CD1c-positive myeloid dendritic cell (primary cell): ENCODE results near the gene ENTPD6.

Source experiments
- DNase-seq: peaks from one replicate; pipeline ENCODE4 v3.0.0-alpha.2; 2016; ENCODE audit errors: extremely low spot score

The ENTPD6 gene

DNA sequence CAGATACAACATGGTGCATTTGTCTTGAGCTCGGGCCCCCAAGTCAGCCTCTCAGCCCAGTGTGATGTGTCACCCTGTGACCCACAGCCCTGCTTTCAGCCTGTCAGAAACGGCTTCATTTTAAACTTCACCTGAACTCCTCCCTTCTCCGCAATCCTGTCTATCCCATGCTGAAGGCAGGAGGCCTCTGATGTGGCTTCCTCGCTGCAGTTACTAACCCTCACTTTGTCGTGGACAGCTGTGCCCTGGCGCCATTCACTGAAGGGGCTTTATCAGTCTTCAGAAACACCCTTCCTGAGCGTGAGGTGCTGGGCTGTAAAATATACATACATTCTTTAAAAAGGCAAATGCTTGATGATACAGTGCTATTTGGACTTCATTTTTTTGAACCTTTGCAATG is 7.9 kb upstream of the ENTPD6 start:
- DNase-seq = no peak

DNA sequence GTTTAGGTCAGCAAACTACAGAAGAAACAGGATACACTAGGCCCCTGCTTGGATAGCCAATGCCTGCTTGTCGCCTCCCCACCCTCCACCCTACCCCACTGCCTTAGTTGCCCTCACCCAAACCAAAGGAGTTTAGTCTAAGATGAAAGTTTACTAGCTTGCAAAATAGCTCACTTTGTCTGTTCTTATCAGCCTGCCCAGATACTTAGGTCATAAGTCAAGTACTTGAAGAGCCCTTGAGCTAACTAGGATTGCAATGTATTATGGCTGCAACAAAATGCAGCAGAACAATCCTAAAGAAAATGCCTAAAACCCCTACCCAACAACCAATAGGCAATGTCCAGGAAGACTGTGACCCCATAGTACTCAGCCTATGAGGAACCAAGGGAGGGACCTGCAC is 7.3 kb upstream of the ENTPD6 start:
- no peak for DNase-seq

DNA sequence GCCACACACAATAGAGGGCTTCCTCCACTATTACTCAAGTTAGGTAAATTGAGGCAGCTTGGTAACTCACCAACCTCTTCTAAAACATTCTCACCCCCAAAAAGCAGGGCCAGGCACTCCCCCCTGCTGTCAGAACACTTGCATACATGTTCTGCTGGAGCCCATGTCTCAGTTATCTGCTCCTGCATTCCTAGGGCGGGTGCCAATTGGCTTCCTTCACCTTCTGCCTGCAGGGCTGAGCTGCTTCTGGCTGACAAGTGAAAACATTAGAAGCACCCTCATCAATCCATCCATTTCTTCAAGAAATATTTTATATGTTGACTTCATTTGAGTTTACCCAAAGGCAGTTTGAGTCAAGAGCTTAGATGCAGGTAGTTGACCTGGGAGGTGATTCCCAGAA is 4.5 kb upstream of the ENTPD6 start:
- DNase-seq = no peak

DNA sequence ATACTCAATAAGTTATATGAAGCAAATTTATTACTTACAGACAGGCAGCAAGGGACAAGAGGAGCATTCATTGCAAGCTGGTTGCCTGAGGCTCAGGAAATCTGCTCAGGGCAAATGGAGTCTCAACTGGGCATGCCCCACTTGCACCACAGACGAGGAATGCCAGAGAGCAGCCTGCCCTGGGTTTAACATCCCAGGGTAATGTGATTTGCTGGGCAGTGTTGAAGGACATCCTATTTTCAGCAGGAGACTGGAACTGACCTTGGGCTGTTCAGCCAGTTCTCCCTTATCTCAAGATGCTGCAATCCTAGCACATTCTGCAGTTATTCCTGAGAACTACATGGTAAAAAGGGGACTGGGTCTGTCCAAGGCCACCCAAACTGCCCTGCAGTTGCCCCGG is 3.8 kb upstream of the ENTPD6 start:
- DNase-seq = no peak

DNA sequence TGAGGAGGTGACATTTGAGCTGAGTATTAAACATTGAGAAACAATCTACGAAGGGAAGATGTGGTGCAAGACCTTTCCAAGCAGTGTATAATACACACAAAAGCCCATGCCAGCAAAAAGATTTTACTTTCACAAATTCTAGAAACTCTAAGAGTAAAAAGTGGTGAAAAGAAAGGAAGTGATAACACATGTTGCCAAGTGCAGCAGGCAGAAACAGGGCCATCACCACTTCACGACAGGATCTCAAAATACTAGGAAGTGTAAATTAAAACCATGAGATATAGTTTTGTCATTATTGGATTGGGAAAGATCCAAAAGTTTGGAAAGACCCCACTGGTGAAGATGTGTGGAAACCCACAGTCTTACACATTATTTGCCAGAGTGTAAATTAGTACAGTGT is 1.7 kb upstream of the ENTPD6 start:
- no peak for DNase-seq

DNA sequence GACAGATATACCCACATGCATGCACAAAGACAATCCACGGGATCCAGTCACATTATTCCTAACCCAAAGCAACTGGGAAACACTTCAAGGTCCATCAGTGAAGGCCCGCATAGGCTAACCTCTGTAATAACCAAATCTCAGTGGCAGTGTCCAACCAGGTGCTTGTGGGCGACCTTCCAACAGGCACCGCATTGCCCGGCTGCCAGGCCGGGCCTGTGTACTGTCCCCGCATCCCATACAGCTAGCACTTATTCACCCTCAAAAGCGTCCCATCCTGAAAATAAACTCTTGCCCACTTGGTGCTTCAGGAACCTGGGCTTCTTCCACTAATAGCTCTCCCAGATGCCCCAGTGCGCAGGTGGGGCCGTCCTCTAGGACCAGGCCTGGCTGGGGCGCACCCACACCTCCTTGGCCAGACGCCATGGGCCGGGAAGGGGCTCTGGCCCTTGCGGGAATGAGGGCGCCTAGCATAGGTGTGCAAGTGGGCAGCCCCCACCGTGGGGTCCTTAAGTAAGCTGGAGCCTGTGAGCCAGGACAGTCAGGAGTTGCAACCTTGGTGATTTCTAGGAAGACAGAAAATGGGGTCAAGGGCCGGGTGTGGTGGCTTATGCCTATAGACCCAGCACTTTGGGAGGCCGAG is 1.1 kb upstream of the ENTPD6 start:
- no peak for DNase-seq

DNA sequence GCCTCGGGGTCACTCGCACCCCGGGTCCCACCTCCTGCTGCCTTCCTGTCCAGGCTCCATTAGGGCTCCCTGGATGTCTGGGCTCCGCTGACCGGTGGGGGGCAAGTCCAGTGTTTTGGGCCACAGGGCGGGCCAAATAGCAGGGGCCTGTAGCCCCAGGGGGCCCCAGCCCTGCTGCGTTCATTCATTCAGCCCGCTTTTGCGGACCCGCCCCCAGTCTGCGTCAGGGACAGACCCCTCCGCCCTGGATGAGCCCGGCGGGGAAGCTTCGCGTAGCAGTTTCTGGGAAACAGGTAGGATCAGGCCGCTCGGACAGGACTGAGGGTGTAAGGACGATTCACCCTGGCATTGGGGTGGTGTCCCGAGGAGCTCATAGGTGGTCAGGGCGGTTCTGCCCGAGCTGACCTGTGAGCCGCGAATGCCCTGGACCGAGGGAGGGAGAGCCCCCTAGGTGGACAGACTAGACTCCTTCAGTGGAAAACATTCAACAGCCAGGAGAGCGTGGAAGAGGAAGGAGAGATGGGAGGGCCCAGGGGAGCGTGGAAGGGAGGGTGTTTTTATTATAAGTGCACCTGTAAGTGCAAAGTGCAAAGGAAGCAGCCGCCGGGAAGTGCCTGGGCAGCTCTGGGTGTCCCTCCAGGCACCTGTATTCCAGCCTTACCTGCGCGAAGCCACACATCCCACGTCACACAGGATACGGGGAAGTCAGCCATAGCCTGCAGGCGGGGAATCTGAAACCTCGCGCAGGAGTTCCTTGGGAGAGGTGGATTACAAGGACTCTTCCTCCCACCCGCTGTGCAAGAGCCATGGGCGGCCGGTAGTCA is 662 bp downstream of the ENTPD6 start:
- DNase-seq = no peak

DNA sequence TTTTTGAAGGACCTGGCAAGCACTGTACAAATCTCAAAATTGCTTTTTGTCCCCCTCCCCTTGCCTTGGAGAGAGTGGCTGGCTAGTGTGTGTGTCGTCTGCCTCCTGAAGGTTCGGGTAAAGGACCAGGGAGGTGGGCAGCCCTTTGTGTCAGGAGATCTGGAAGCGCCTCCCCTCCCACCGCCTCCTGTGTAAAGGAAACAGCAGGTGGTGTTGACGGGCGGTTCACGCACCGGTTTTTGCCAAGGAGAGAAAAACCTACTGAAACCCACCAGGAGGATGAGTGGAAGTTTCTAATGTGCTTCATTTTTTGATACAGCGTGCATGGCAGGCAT is 1.2 kb downstream of the ENTPD6 start:
- DNase-seq = no peak

DNA sequence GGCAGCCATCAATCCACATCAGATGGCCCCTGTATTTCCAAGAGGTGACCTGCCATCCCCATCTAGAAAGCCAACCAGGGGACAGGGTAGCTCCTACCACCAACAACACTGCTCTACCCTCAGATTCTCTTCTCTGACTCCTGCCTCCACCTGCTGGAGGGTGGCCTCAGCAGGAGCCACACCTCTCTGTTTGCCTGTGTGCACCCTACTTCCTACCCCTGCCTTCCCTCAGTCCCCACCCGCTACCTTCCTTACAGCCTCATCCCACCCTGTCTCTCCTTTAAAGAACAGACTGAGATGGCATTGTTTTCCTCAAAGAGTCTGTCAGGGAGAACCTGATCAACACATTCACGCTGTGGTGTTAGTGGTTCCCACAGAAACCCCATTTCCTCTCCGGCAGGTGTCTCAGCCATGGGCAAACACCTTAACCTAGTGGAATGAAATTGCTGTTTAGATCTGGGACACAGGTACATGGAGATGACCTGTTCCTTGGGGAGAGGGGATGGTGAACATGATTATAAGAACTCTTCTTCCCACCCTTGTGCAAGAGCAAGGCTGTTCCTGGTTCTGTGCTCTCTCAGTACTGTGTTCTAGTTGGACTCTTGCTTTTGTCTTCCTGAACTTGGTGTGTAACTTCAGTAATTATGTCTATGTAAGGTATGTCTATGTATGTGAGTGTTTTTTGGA is 1.8 kb downstream of the ENTPD6 start:
- no peak for DNase-seq

DNA sequence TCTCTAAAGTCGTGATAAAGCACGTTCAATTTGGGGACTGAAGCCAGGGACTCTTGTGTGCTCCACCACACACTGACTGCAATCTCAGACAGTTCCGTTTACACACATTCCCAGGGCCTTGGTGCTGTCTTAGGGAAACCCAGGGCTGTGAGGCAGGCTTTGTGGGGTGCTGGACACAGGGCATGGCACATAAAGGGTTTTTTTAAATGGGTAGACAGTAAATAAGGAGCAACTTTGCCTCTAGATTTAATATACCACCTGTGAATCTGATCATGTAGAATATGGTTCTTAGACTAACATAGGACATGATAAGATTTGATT is 2.3 kb downstream of the ENTPD6 start:
- DNase-seq = no peak

DNA sequence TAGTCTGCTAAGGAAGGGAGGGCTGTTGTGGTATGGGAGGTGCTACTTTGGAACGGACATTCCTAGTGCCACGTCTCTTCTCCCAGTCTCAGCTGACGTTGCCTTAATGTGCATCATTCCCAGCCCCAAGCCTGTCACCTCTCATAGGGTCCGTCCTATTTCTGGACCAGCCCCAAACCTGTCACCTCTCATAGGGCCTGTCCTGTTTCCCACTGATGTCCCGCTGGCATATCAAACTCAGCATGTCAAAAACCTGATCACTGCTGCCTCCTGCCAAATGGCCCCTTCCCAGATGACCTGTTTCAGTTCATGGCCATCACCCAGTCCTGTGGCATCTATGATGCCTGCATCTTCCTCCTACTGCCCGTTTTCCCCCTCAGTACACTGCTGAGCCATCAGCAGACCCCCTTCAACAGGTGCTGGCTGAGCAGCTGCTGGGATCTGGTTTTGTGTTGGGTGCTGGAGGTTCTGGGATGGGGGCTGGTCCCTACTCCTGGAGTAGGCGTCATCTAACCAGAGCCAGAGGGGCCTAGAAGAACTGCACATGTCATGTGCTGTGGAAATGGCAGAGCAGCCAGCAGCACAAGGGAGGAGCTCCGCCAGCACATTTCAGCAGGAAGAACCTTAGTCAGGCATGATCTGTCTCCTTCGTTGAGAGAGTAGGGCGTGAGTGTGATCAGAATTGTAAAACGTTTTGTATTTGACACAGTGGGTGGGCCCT is 3.3 kb downstream of the ENTPD6 start:
- DNase-seq = no peak

DNA sequence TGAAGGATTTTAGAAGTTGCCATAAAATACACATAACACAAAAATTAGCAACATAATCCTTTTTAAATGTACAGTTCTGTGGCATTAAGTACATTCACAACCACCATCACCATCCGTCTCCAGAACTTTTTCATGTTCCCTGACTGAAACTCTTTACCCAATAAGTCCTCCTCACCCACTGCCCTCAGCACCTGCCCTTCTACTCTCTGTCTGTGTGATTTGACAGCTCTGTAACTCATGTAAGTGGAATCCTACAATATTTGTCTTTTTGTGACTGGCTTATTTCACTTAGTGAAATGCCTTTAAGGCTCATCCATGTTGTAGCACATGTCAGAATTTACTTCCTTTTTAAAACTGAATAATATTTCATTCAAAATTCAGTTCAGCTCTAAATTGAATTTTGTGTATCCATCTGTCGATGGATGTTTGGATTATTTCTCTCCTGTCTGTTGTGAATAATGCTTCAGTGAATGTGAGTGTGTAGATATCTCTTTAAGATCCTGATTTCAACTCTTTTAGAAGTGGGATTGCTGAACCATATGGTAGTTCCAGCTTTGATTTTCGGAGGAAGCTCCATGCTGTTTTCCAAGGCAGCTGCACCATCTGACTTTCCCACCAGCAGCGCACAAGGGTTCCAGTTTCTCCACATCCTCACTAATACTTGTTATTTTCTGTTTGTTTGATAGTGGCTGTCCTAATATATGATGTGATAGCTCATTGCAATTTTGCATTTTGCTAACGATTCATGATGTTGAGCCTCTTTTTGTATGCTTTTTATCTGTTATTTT is 4.2 kb downstream of the ENTPD6 start:
- no peak for DNase-seq

DNA sequence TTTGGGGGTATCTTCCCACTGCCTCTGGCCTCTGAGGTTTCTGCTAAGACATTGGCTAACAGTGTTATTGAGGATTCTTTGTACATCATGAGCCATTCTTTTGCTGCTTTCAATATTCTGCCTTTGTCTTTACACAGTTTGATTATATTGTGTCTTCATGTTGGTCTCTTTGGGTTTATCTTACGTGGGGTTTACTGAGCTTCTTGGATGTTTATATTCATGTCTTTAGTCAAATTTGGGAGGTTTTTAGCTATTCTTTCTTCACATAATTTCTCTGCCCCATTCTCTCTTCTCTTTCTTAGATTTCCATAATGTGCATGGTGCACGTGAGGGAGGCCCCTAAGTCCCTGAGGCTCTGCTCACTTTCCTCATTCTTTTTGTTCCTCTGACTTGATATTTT is 7.6 kb downstream of the ENTPD6 start:
- DNase-seq = no peak

DNA sequence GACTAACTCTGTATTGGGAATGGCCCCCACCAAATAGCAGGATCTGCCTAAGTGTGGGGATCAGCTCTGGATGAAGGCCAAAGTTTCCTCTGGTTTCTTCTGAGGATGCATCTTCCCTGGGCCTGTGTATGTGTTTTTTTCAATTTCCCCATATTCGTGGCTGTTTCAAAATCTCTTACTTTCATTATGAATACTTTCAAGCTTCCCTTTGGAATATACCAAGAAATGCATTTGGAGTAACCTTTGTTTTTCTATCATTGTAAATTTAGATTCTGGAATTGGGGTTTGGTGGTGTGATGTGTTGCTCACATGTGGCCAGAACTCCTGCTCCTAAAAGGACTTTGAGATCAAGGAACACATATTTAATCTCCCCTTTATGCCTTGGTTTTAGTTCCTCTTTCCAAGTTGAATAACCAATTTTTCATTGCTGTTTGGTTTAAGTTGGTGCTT is 8.4 kb downstream of the ENTPD6 start:
- DNase-seq = peak; percentile 86

DNA sequence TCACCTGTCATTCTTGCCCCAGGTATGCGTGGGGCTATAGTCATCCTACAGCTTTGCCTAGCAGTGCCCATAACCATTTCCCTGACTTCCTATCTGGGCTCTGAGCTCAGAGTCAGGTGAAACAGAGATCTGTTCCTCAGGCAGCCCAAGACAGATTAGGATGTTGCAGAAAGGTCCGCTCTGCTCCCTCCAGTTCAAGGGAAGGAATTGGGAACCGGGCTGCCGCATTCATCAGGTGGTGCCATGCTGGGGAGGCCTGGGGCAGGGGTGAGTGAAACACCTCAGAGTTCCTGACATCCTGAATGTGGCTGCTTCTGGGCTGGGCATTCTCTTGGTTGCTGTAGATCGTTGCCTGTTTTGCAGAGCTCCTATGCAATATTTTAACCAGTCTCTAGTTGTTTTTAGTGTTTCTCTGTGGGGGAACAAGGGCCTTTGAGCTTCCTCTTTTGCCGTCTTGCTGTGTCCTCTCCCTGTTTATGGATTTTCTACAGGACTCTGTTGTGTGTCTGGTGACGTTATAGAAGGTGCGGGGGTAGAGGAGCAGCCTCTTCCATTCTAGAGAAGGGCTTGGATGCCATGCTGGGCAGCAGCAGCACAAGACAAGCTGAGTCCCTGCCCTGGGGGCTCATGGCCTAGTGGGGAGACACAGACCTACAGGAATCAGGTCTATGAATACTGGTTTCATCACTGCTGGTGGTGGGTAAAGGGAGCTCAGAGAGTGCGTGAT is 9.2 kb downstream of the ENTPD6 start:
- peak; percentile 61 for DNase-seq

DNA sequence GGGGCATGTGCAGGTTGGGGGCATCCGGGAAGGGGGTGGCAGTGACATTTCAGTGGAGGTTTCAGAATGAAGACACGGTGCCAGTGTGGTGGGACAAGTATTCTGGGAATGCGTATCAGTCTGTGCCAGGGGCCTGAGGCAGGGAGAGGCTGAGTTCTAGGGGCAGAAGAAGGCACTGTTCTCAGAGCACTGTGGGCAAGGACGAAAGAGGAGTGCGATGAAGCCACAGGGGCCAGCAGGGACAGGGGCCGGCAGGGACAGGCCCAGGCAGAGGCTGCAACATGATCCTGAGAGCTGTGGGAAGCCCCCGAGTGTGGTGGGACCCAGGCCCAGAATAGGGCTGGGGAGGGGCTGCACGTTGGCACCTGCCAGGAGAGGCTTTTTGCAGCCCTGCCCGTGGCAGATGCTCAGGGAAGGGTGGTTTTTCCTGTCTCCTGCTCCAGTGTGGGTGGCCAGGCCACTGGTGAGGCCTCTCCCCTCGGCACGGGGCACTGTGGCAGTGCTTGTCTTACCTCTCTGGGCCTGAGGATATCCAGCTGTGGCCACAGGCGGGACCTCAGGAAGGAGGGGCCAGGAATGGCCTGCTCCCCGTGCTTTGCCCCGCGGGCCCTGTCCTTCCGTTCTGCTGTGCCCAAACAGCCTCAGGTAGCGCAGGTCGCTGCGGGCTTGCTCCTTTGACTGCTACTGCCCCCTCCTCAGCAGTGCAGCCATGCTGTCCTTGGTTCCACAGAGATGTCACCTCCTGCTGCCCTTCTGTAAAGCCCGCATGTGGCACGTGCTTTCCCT is 10.0 kb downstream of the ENTPD6 start:
- no peak for DNase-seq

DNA sequence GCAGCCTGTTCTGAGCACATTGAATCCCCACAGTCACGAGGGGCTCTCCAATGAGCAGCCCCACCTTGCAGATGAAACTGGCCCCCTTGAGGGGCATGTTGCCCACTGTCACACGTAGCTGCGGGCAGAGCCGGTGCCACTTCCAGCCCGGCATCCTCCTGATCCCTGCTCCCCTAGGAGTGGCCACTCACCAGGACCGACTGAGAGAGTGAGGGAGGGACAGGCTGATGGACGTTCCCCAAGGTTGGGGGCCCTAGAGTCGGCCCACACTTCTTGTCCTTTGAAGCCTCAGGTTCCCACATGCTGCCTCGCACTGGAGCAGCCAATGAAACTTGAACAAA is 10.5 kb downstream of the ENTPD6 start:
- no peak for DNase-seq

DNA sequence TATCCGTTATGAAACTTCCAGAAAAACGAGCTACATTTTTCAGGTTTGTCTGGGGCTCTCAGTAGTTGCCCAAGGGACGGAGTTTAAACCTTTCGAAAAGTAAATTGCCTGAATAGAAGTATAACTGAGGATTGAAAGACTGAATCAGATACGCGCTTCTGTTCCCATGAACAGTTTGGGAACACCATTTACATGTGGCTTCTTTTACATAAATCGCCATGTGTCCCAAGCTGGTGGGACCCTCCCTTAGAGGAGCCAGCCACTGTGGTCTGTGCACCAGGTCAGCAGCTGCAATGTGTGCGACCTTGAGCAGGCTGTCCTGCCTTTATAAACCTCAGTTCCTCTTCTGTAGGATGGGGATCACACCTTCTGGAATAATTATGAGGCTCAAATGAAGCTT is 11.0 kb downstream of the ENTPD6 start:
- no peak for DNase-seq

DNA sequence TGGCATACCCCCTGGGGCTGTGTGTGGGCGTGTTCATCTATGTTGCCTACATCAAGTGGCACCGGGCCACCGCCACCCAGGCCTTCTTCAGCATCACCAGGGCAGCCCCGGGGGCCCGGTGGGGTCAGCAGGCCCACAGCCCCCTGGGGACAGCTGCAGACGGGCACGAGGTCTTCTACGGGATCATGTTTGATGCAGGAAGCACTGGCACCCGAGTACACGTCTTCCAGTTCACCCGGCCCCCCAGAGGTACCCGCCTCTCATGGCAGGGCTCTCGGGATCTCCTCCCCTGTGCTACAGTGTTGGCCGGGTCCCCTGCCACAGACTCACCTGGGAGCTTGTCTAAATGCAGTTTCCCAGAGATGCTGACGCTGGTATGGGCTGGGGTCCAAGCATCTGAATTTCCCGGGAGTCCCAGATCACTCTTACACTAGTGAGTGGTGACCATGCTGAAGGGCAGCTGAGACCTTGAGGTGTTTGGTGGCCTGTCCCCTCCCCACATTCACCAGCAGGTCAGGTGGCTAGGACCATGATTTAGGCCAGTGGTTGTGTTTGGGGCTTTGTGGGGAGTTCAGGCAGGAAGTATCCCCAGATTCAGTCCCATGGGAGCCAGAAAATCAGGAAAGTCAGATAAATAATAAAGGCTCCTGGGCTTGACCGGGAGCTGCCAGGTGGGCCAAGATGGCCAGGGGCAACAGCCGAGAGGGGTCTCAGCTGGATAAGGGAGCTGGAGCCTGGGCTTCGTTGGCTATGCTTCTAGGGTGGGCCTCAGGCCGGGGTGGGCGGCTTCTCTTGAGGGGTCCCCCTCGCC is 11.8 kb downstream of the ENTPD6 start:
- no peak for DNase-seq
